ENCODE data around the gene COL28A1.

GRCh38 chr7:7529328-7529727 is 6.3 kb downstream of the COL28A1 start:
- TF ChIP-seq POLR2AphosphoS5 (IDR thresholded peaks at IDR 0.05; ENCODE audit: low read depth, low read length) (no peak), TAF1 (IDR thresholded peaks at IDR 0.05; ENCODE audit: borderline replicate concordance, insufficient read depth, low read length) (no peak)

Data from PFSK-1 (cell line).